ENCODE data around the gene CD274.

The CD274 gene

GRCh38 chr9:5510360-5510931, 60.1 kb downstream of the CD274 start, which contains the start of gene PDCD1LG2:
Gene PDCD1LG2 (plus strand): TSS chr9:5510531. CDS start chr9:5522547, 12,016 bp downstream.
- in situ Hi-C loops (cut with MboI; ENCODE audit: low pct_unique_long_range_greater_than_20kb, low sequenced_read_pairs, unreplicated experiment) = no loop called here
- TF ChIP-seq CTCF (IDR thresholded peaks at IDR 0.05; ENCODE audit: extremely low read depth, insufficient read depth, missing control alignments) = no peak
- DNase-seq (ENCODE audit: low spot score) = peak; percentile 41

- no peak for TF ChIP-seq CTCF (IDR thresholded peaks at IDR 0.05; ENCODE audit: extremely low read depth, insufficient read depth, missing control alignments)
- in situ Hi-C loops (cut with MboI; ENCODE audit: low pct_unique_long_range_greater_than_20kb, low sequenced_read_pairs, unreplicated experiment) = no loop called here
- no peak for DNase-seq (ENCODE audit: low spot score)
Observed at GRCh38 chr9:5510989-5511388, 60.6 kb downstream of the CD274 start.

- in situ Hi-C loops (cut with MboI; ENCODE audit: low pct_unique_long_range_greater_than_20kb, low sequenced_read_pairs, unreplicated experiment) = no loop called here
- DNase-seq (ENCODE audit: low spot score) = no peak
- TF ChIP-seq CTCF (IDR thresholded peaks at IDR 0.05; ENCODE audit: extremely low read depth, insufficient read depth, missing control alignments) = no peak
Observed at GRCh38 chr9:5511476-5511875, 61.1 kb downstream of the CD274 start.

- in situ Hi-C loops (cut with MboI; ENCODE audit: low pct_unique_long_range_greater_than_20kb, low sequenced_read_pairs, unreplicated experiment) = no loop called here
- DNase-seq (ENCODE audit: low spot score) = no peak
Observed at GRCh38 chr9:5511935-5512580, 61.7 kb downstream of the CD274 start.

GRCh38 chr9:5512658-5513452, 62.5 kb downstream of the CD274 start:
- no peak for TF ChIP-seq CTCF (IDR thresholded peaks at IDR 0.05; ENCODE audit: extremely low read depth, insufficient read depth, missing control alignments)
- no peak for DNase-seq (ENCODE audit: low spot score)
- in situ Hi-C loops (cut with MboI; ENCODE audit: low pct_unique_long_range_greater_than_20kb, low sequenced_read_pairs, unreplicated experiment) = no loop called here

More at GRCh38 chr9:5511935-5512580, 61.7 kb downstream of the CD274 start:
- TF ChIP-seq CTCF (IDR thresholded peaks at IDR 0.05; ENCODE audit: extremely low read depth, insufficient read depth, missing control alignments) = no peak

GRCh38 chr9:5513966-5514616, 63.7 kb downstream of the CD274 start:
- in situ Hi-C loops (cut with MboI; ENCODE audit: low pct_unique_long_range_greater_than_20kb, low sequenced_read_pairs, unreplicated experiment) = no loop called here
- TF ChIP-seq CTCF (IDR thresholded peaks at IDR 0.05; ENCODE audit: extremely low read depth, insufficient read depth, missing control alignments) = no peak
- no peak for DNase-seq (ENCODE audit: low spot score)
